GM12878 (cell line): ENCODE data around the gene DHRS7B. TPM values are rescaled to one million over a fixed set of nuclear protein-coding genes. Genes with fewer than 3 reads are reported as not detected.

Experiments used
- ATAC-seq: fragments of 200-7000 bp; cut with Tn5 transposase; 3 replicates; pipeline ENCODE4 v1.9.1; 2020; ENCODE audit warnings: mild to moderate bottlenecking, moderate library complexity
- BruUV-seq: library from RNA; stranded (reverse); fragments of 400-500 nt; replicated peaks from 2 replicates; lab custom pipeline; 2021; lab: Mats Ljungman, UMichigan
- CTCF ChIA-PET: fragments of 300-600 bp; sonication (Branson Sonifier 250); formaldehyde crosslinking; extraction: SDS; loops from one replicate; lab custom pipeline; 2021; ENCODE audit warnings: inconsistent platforms; lab: Yijun Ruan, JAX
- POLR2A ChIA-PET: fragments of 350-600 bp; formaldehyde crosslinking; extraction: SDS; loops from one replicate; lab custom pipeline; 2021; ENCODE audit warnings: inconsistent platforms; lab: Charles Lee
- RAD21 ChIA-PET: fragments of 300-600 bp; sonication (Branson Sonifier 250); formaldehyde crosslinking; loops from one replicate; lab custom pipeline; 2023; ENCODE audit warnings: antibody characterized with exemption; ENCODE audit not compliant: unreplicated experiment; lab: Charles Lee
- SMC1A ChIA-PET: fragments of 300-600 bp; sonication (Branson Sonifier 250); formaldehyde crosslinking; loops from one replicate; lab custom pipeline; 2023; ENCODE audit not compliant: unreplicated experiment, uncharacterized antibody; lab: Charles Lee
- DNase-seq: peaks from one replicate; pipeline ENCODE4 v3.0.0-alpha.2; 2011; ENCODE audit warnings: low read depth, low spot score
- FAIRE-seq: peaks from 3 replicates; lab custom pipeline; 2011; peaks lifted over from hg19 to GRCh38; lab: Jason Lieb, UNC
- H2AFZ ChIP-seq: 2 replicates; pipeline ENCODE4 v1.6.0; 2011; ENCODE audit warnings: low read depth, low read length, control low read depth; ENCODE audit not compliant: control insufficient read depth
- H3K27ac ChIP-seq: 2 replicates; pipeline ENCODE4 v1.5.1; 2011; ENCODE audit warnings: control low read depth; ENCODE audit not compliant: control insufficient read depth, insufficient read depth
- H3K27me3 ChIP-seq, 2 experiments: replicated peaks in 1 of 2; 2 replicates each; pipeline versions ENCODE4 v1.6.0 to v1.6.1; 2011; ENCODE audit warnings: low read length in 1 of 2; ENCODE audit not compliant: control insufficient read depth in 2 of 2, insufficient read depth in 2 of 2
- H3K36me3 ChIP-seq, 2 experiments: 2 replicates each; pipeline ENCODE4 v1.5.1; 2011; ENCODE audit warnings: low read length in 1 of 2; ENCODE audit not compliant: control insufficient read depth in 2 of 2, insufficient read depth in 2 of 2
- H3K4me1 ChIP-seq: 2 replicates; pipeline ENCODE4 v1.6.1; 2011; ENCODE audit warnings: mild to moderate bottlenecking, low read length, moderate library complexity, mixed read lengths; ENCODE audit not compliant: control insufficient read depth, insufficient read depth
- H3K4me2 ChIP-seq: 2 replicates; pipeline ENCODE4 v1.6.0; 2011; ENCODE audit warnings: control low read depth; ENCODE audit not compliant: control insufficient read depth, insufficient read depth
- H3K4me3 ChIP-seq: fragments of 200-600 bp; sonication (generic); 2 replicates; pipeline ENCODE4 v1.5.1; 2016
- H3K79me2 ChIP-seq: 2 replicates; pipeline ENCODE4 v1.6.0; 2011; ENCODE audit warnings: low read length; ENCODE audit not compliant: control insufficient read depth, insufficient read depth
- H3K9ac ChIP-seq: 2 replicates; pipeline ENCODE4 v1.8.0; 2011; ENCODE audit warnings: low read length, control low read depth, mixed read lengths; ENCODE audit not compliant: control insufficient read depth, insufficient read depth
- H3K9me3 ChIP-seq: replicated peaks from 3 replicates; pipeline ENCODE4 v1.5.1; 2011; ENCODE audit warnings: mild to moderate bottlenecking, low read length; ENCODE audit not compliant: control insufficient read depth, insufficient read depth
- H4K20me1 ChIP-seq: 2 replicates; pipeline ENCODE4 v1.6.0; 2011; ENCODE audit not compliant: control insufficient read depth, insufficient read depth
- CBX3 ChIP-seq: fragments of 200-600 bp; sonication (generic); IDR thresholded peaks from 2 replicates; pipeline ENCODE4 v1.6.1; 2016; ENCODE audit warnings: low read depth, borderline replicate concordance
- CREB1 ChIP-seq: IDR thresholded peaks from 2 replicates; pipeline ENCODE4 v1.6.1; 2012; ENCODE audit warnings: low read depth, mild to moderate bottlenecking, inconsistent platforms
- E2F8 ChIP-seq: fragments of 450-650 bp; IDR thresholded peaks from 2 replicates; pipeline ENCODE4 v1.6.1; 2018; ENCODE audit warnings: mild to moderate bottlenecking, low read depth, moderate library complexity; ENCODE audit not compliant: partially characterized antibody
- EED ChIP-seq: sonication (generic); IDR thresholded peaks from 2 replicates; pipeline ENCODE4 v1.6.1; 2016; ENCODE audit warnings: antibody characterized with exemption, low read depth
- ESRRA ChIP-seq: IDR thresholded peaks from 2 replicates; pipeline ENCODE4 v1.6.1; 2012; ENCODE audit warnings: mild to moderate bottlenecking, low read length, improper control_type of control experiment
- EZH2 ChIP-seq: IDR thresholded peaks from 2 replicates; pipeline ENCODE4 v1.6.1; 2012; ENCODE audit warnings: low read depth, mild to moderate bottlenecking, control low read depth, inconsistent platforms, low read length, borderline replicate concordance; ENCODE audit not compliant: control insufficient read depth
- HDAC2 ChIP-seq: fragments of 200-600 bp; sonication (generic); IDR thresholded peaks from 2 replicates; pipeline ENCODE4 v1.6.1; 2017
- HDAC6 ChIP-seq: fragments of 200-600 bp; sonication (generic); IDR thresholded peaks from one replicate; pipeline ENCODE4 v1.8.0; 2017; ENCODE audit warnings: antibody characterized with exemption; ENCODE audit not compliant: unreplicated experiment
- LARP7 ChIP-seq: fragments of 450-650 bp; IDR thresholded peaks from 2 replicates; pipeline ENCODE4 v1.6.1; 2017; ENCODE audit warnings: mild to moderate bottlenecking
- MEF2A ChIP-seq: IDR thresholded peaks from 2 replicates; pipeline ENCODE4 v1.6.1; 2011; ENCODE audit warnings: low read depth, mild to moderate bottlenecking, low read length, moderate library complexity; ENCODE audit not compliant: insufficient read depth
- RB1 ChIP-seq: fragments of 450-650 bp; formaldehyde crosslinking; IDR thresholded peaks from 2 replicates; pipeline ENCODE4 v1.6.1; 2017; ENCODE audit warnings: mild to moderate bottlenecking, borderline replicate concordance
- RELA ChIP-seq: fragments of 450-650 bp; IDR thresholded peaks from 2 replicates; pipeline ENCODE4 v1.8.0; 2014; ENCODE audit warnings: borderline replicate concordance; ENCODE audit not compliant: partially characterized antibody
- SMAD1 ChIP-seq: fragments of 450-650 bp; IDR thresholded peaks from 2 replicates; pipeline ENCODE4 v1.6.1; 2018; ENCODE audit warnings: mild to moderate bottlenecking, low read depth; ENCODE audit not compliant: partially characterized antibody
- SUZ12 ChIP-seq: fragments of 200-600 bp; sonication (generic); IDR thresholded peaks from one replicate; pipeline ENCODE4 v1.6.1; 2018; ENCODE audit warnings: antibody characterized with exemption, mild to moderate bottlenecking; ENCODE audit not compliant: unreplicated experiment
- WGBS: methylation state at CpG from one replicate; pipeline ENCODE4 v1.1.6; 2016; ENCODE audit warnings: low lambda C conversion rate; ENCODE audit not compliant: insufficient replicate concordance, insufficient coverage; ENCODE audit errors: missing lambda C conversion rate; 5-methylcytosine and 5-hydroxymethylcytosine counted together
- in situ Hi-C: fragments of 300-500 bp; cut with MboI; formaldehyde crosslinking; loops from 9 replicates; pipeline ENCODE4 v1.14.3; 2018; ENCODE audit warnings: mixed read lengths
- intact Hi-C: fragments of 100-400 bp; cut with micrococcal nuclease; formaldehyde crosslinking; loops from one replicate; pipeline ENCODE4 v1.14.2; 2022; ENCODE audit not compliant: unreplicated experiment
- polyA plus RNA-seq, 11 experiments: library from polyadenylated mRNA; depleted of rRNA in 4 of 11; unstranded in 6 of 11; stranded (reverse) in 5 of 11; fragments of >200 nt; fragmentation: Nextera tagmentation in 4 of 11; fragmentation: Illumina TruSeq in 1 of 11; extraction: Ambion mirVana in 4 of 11; extraction: Trizol in 1 of 11; gene quantifications; 1 replicate in 1 of 11; 2 replicates in 10 of 11; pipeline versions ENCODE4 v1.2.1 to v1.2.3, GENCODE V29; 2011 to 2016; ENCODE audit warnings: inconsistent platforms in 2 of 11, missing spikeins in 2 of 11, low read depth in 1 of 11
- total RNA-seq, 4 experiments: library from RNA; depleted of rRNA in 3 of 4; stranded (reverse); fragments of >200 nt in 3 of 4; fragmentation: Illumina TruSeq in 1 of 4; extraction: Trizol in 1 of 4; gene quantifications; 2 replicates each; pipeline versions ENCODE4 v1.2.1 to v1.2.3, GENCODE V29; 2013 to 2021

The DHRS7B gene
- total and polyA plus RNA-seq, 10 of the 15 experiments (the other 5 are each of a cell fraction or from before 2014, with no cell fraction given): 11.1 to 35.6 (median 23.0) TPM

GRCh38 chr17:21231533-21231932 is 104.8 kb downstream of the DHRS7B start:
- FAIRE-seq: no peak
- SMC1A ChIA-PET: interaction anchor here (1.1 kb wide), 1 partner anchor 112 kb away, joined by 3 read pairs; no protein-coding TSS in a partner anchor

DNA sequence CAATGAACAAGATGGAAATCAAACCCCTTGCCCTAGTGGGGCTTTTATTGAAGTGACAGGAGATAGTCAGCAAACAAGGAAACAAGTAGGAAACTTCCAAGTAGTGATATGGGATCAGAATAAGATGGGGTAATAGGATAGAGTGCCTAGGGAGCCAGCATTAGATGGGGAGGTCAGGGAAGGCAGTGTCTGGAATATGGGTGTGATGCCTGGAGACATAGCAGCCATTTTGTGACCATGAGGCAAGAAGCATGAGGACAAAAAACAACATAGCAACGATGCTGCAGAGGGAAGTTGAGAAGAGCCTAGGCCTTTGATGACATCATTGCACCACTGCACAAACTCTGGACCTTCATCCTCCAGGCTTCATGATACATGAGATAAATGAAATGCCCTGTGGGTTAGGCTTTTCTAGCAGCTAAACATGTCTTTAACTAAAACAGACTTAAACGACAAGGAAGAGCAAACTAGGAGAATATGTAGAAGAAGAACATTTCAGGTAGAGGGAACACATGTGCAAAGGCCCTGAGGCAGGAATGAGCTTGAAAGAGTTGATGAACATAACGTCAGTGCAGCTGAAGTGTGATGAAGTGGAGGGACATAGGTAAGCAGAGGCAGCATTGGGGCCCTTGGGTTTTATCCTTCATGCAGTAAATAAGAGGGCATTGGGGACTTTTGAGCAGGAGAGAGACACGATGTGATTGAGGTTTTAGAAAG is 105.4 kb downstream of the DHRS7B start:
- BruUV-seq: TSS peak; percentile 36
- WGBS: 61% methylated on average over 4 of the region's 4 CpGs
- Histone ChIP-seq H3K4me3 (no peak overlapping the region), H3K27me3 (no peaks in the 10 kb centered on the region), H3K4me1 (no peaks in the 10 kb centered on the region), H3K79me2 (no peaks in the 10 kb centered on the region), H4K20me1 (no peaks in the 10 kb centered on the region), H3K9ac (no peak overlapping the region), H3K4me2 (no peak overlapping the region), H2AFZ (no peak overlapping the region), H3K27ac (no peak overlapping the region), H3K36me3 (no peaks in the 10 kb centered on the region), H3K9me3 (no peaks in the 10 kb centered on the region)
- in situ Hi-C loops (no loop called here), intact Hi-C loops (no loop called here)
- ChIA-PET SMC1A (interaction anchor here (1.1 kb wide), 1 partner anchor 113 kb away, joined by 3 read pairs; no protein-coding TSS in a partner anchor), RAD21 (no interaction called here), CTCF (no interaction called here), POLR2A (no interaction called here)
- ATAC-seq (no peak), DNase-seq (no peak), FAIRE-seq (no peak)
- no peak for TF ChIP-seq ESRRA
- no peak for TF ChIP-seq E2F8
- TF ChIP-seq SMAD1: no peak
- TF ChIP-seq EED: no peak
- TF ChIP-seq EZH2: no peak
- TF ChIP-seq HDAC2: no peak
- TF ChIP-seq CREB1: no peak
- no peak for TF ChIP-seq RELA
- no peak for TF ChIP-seq LARP7
- TF ChIP-seq HDAC6: no peak
- TF ChIP-seq MEF2A: no peak

More at GRCh38 chr17:21231533-21231932, 104.8 kb downstream of the DHRS7B start:
- POLR2A ChIA-PET: no interaction called here
- CTCF ChIA-PET: no interaction called here
- Histone ChIP-seq H3K9ac (no peak overlapping the region), H2AFZ (no peak overlapping the region), H3K4me1 (no peaks in the 10 kb centered on the region), H3K4me3 (no peak overlapping the region), H3K36me3 (no peaks in the 10 kb centered on the region), H3K9me3 (no peaks in the 10 kb centered on the region), H3K79me2 (no peaks in the 10 kb centered on the region)
- BruUV-seq: no TSS peak
- DNase-seq (no peak), ATAC-seq (no peak)
- 97% methylated on average over 6 of the region's 6 CpGs for WGBS
- intact Hi-C loops: no loop called here
- TF ChIP-seq EZH2 (no peak), SUZ12 (no peak), CBX3 (no peak), CREB1 (no peak), MEF2A (no peak), RB1 (no peak)
- TF ChIP-seq, all 136 proteins: peak for 0
- in situ Hi-C loops: no loop called here
- H3K27ac ChIP-seq: no peak overlapping the region
- H3K4me2 ChIP-seq: no peak overlapping the region
- no peaks in the 10 kb centered on the region for H3K27me3 ChIP-seq
- no peaks in the 10 kb centered on the region for H4K20me1 ChIP-seq
- RAD21 ChIA-PET: no interaction called here
